Neural cell (in vitro differentiated cells): ENCODE measurements around the gene DIS3L2. TPM values are rescaled to one million over a fixed set of nuclear protein-coding genes. Genes with fewer than 3 reads are reported as not detected.

Source experiments
- H2AFZ ChIP-seq: fragments of 200-600, 300-800 bp; sonication (generic), shearing (Covaris generic); 2 replicates; pipeline ENCODE4 v1.6.0; 2014; ENCODE audit warnings: low read depth, mild to moderate bottlenecking, antibody characterized with exemption, low read length, moderate library complexity
- H3F3A ChIP-seq: fragments of 200-600 bp; shearing (Covaris generic); 2 replicates; pipeline ENCODE4 v1.6.1; 2016; ENCODE audit warnings: mild to moderate bottlenecking, moderate library complexity, mixed read lengths, antibody characterized with exemption, low read length; ENCODE audit not compliant: insufficient read depth, poor library complexity, severe bottlenecking
- H3K27ac ChIP-seq: fragments of 200-600, 300-800 bp; sonication (generic), shearing (Covaris generic); 2 replicates; pipeline ENCODE4 v1.5.1; 2014; ENCODE audit warnings: mild to moderate bottlenecking, low read length, moderate library complexity
- H3K27me3 ChIP-seq: fragments of 300-800, 200-600 bp; sonication (generic), shearing (Covaris generic); 2 replicates; pipeline ENCODE4 v1.6.0; 2014; ENCODE audit warnings: mild to moderate bottlenecking, low read depth, low read length, moderate library complexity; ENCODE audit not compliant: insufficient read depth
- H3K36me3 ChIP-seq: fragments of 300-800, 200-600 bp; sonication (generic), shearing (Covaris generic); 2 replicates; pipeline ENCODE4 v1.5.1; 2014; ENCODE audit warnings: mild to moderate bottlenecking, antibody characterized with exemption, low read length, moderate library complexity; ENCODE audit not compliant: insufficient read depth
- H3K4me2 ChIP-seq: fragments of 300-800, 200-600 bp; sonication (generic), shearing (Covaris generic); 2 replicates; pipeline ENCODE4 v1.6.0; 2014; ENCODE audit warnings: mild to moderate bottlenecking, low read length
- H3K4me3 ChIP-seq: fragments of 300-800, 200-600 bp; sonication (generic), shearing (Covaris generic); 2 replicates; pipeline ENCODE4 v1.5.1; 2014; ENCODE audit warnings: mild to moderate bottlenecking, low read length, moderate library complexity
- H3K79me2 ChIP-seq: fragments of 200-600 bp; shearing (Covaris generic); replicated peaks from 2 replicates; pipeline ENCODE4 v1.6.0; 2014; ENCODE audit warnings: mild to moderate bottlenecking, low read length, moderate library complexity; ENCODE audit not compliant: insufficient read depth
- H3K9ac ChIP-seq: fragments of 300-800, 200-600 bp; sonication (generic), shearing (Covaris generic); 2 replicates; pipeline ENCODE4 v1.6.1; 2016; ENCODE audit warnings: mild to moderate bottlenecking, low read length, mixed read lengths
- H3K9me2 ChIP-seq: fragments of 200-600 bp; shearing (Covaris generic); 2 replicates; pipeline ENCODE4 v1.6.1; 2016; ENCODE audit warnings: mild to moderate bottlenecking, low read length, mixed read lengths; ENCODE audit not compliant: insufficient read depth
- H3K9me3 ChIP-seq: fragments of 200-600, 300-800 bp; sonication (generic), shearing (Covaris generic); 2 replicates; pipeline ENCODE4 v1.6.1; 2016; ENCODE audit warnings: mild to moderate bottlenecking, mixed run types, low read length, moderate library complexity, mixed read lengths
- H4K20me1 ChIP-seq: fragments of 200-600 bp; shearing (Covaris generic); 2 replicates; pipeline ENCODE4 v1.6.1; 2016; ENCODE audit warnings: mild to moderate bottlenecking, mixed run types; ENCODE audit not compliant: insufficient read depth
- CTCF ChIP-seq: fragments of 450-650 bp; IDR thresholded peaks from 2 replicates; pipeline ENCODE4 v1.5.1; 2014; ENCODE audit warnings: antibody characterized with exemption, mild to moderate bottlenecking, moderate library complexity; ENCODE audit not compliant: poor library complexity, severe bottlenecking
- EP300 ChIP-seq: fragments of 450-650 bp; conservative IDR thresholded peaks from 2 replicates; pipeline ENCODE4 v1.6.1; 2014; ENCODE audit warnings: antibody characterized with exemption, mild to moderate bottlenecking, moderate library complexity; ENCODE audit not compliant: poor library complexity, severe bottlenecking
- EZH2 ChIP-seq: fragments of 200-600, 300-800 bp; shearing (Covaris generic), sonication (generic); IDR thresholded peaks from 2 replicates; pipeline ENCODE4 v1.6.1; 2014; ENCODE audit warnings: antibody characterized with exemption, low read length, borderline replicate concordance, mild to moderate bottlenecking; ENCODE audit not compliant: insufficient read depth, poor library complexity, severe bottlenecking
- MXI1 ChIP-seq: fragments of 450-650 bp; conservative IDR thresholded peaks from 2 replicates; pipeline ENCODE4 v1.6.1; 2014; ENCODE audit warnings: antibody characterized with exemption, mild to moderate bottlenecking; ENCODE audit not compliant: poor library complexity, severe bottlenecking
- POLR2AphosphoS5 ChIP-seq: IDR thresholded peaks from 2 replicates; pipeline ENCODE4 v1.6.1; 2012
- RAD21 ChIP-seq: fragments of 450-650 bp; conservative IDR thresholded peaks from 2 replicates; pipeline ENCODE4 v1.6.1; 2014; ENCODE audit warnings: antibody characterized with exemption, mild to moderate bottlenecking, moderate library complexity
- SMC3 ChIP-seq: fragments of 450-650 bp; conservative IDR thresholded peaks from 2 replicates; pipeline ENCODE4 v1.6.1; 2014; ENCODE audit warnings: antibody characterized with exemption, mild to moderate bottlenecking, moderate library complexity; ENCODE audit not compliant: poor library complexity
- TAF1 ChIP-seq: IDR thresholded peaks from 2 replicates; pipeline ENCODE4 v1.6.1; 2012; ENCODE audit warnings: low read depth
- polyA plus RNA-seq: library from polyadenylated mRNA; depleted of rRNA; stranded (reverse); fragments of >200 nt; gene quantifications from 2 replicates; pipeline ENCODE4 v1.2.3, GENCODE V29; 2014
- TF ChIP-seq, protein P1 (sequence below): IDR thresholded peaks from 2 replicates; pipeline ENCODE4 v1.6.1; 2012; ENCODE audit warnings: borderline replicate concordance

DIS3L2 gene
- polyA plus RNA-seq, 1 donor from 2014 or later = 20.0 TPM

DNA sequence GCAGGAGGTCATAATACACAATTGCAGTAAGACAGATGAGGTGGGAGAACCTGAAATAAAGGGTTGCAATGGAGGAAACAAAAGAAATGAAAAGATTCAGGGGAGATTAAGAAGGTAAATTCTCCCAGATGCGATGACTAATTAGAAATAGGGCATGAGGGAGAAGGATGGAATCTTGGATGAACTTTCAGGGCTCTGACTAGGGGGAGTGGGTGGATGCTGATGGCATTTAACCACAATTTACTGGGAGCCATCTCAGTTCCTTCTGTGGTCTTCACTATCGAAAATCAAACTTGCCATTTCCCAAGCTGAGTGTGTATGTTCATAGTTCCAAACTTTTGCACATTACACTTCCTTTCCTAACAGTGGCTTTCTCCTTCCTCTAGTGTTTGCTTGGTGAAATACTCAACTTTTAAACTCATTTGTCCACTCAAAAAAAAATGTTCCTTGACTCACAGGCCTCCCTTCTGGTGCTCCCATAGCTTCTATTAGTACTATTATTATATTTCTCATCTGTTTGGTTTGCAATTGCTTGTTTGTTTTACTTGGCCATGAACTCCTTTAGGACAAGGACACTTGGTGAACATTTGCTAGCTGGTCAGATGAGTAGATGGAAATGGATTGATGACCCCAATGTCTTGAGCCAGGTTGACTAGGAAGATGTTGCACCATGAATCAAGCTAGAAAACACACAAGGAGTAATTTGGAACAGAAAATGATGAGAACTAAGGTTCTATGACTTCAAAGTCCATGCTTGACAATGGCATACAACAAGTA is 178.5 kb downstream of the DIS3L2 start:
- no peaks in the 10 kb centered on the region for H3K9me2 ChIP-seq
- no peaks in the 10 kb centered on the region for H3F3A ChIP-seq
- H3K4me2 ChIP-seq = no peak overlapping the region
- H3K27me3 ChIP-seq = no peaks in the 10 kb centered on the region
- no peaks in the 10 kb centered on the region for H3K79me2 ChIP-seq
- H2AFZ ChIP-seq = no peak overlapping the region
- no peaks in the 10 kb centered on the region for H4K20me1 ChIP-seq
- no peak overlapping the region for H3K27ac ChIP-seq
- no peak overlapping the region for H3K4me3 ChIP-seq
- no peaks in the 10 kb centered on the region for H3K36me3 ChIP-seq
- TF ChIP-seq CTCF (no peak), SMC3 (no peak), POLR2AphosphoS5 (no peak)
- H3K9me3 ChIP-seq = no peaks in the 10 kb centered on the region
- no peak overlapping the region for H3K9ac ChIP-seq

- Histone ChIP-seq H3K9me3 (no peaks in the 10 kb centered on the region), H3F3A (no peaks in the 10 kb centered on the region), H2AFZ (no peak overlapping the region), H3K36me3 (no peaks in the 10 kb centered on the region), H3K27me3 (no peaks in the 10 kb centered on the region), H3K9ac (no peak overlapping the region), H3K9me2 (no peaks in the 10 kb centered on the region), H3K79me2 (no peaks in the 10 kb centered on the region), H4K20me1 (no peaks in the 10 kb centered on the region), H3K27ac (no peak overlapping the region), H3K4me2 (no peak overlapping the region), H3K4me3 (no peak overlapping the region)
- TF ChIP-seq SMC3 (no peak), EZH2 (no peak), MXI1 (no peak), TAF1 (no peak), CTCF (no peak), EP300 (no peak), POLR2AphosphoS5 (no peak), RAD21 (no peak)
- TF ChIP-seq, protein P1, sequence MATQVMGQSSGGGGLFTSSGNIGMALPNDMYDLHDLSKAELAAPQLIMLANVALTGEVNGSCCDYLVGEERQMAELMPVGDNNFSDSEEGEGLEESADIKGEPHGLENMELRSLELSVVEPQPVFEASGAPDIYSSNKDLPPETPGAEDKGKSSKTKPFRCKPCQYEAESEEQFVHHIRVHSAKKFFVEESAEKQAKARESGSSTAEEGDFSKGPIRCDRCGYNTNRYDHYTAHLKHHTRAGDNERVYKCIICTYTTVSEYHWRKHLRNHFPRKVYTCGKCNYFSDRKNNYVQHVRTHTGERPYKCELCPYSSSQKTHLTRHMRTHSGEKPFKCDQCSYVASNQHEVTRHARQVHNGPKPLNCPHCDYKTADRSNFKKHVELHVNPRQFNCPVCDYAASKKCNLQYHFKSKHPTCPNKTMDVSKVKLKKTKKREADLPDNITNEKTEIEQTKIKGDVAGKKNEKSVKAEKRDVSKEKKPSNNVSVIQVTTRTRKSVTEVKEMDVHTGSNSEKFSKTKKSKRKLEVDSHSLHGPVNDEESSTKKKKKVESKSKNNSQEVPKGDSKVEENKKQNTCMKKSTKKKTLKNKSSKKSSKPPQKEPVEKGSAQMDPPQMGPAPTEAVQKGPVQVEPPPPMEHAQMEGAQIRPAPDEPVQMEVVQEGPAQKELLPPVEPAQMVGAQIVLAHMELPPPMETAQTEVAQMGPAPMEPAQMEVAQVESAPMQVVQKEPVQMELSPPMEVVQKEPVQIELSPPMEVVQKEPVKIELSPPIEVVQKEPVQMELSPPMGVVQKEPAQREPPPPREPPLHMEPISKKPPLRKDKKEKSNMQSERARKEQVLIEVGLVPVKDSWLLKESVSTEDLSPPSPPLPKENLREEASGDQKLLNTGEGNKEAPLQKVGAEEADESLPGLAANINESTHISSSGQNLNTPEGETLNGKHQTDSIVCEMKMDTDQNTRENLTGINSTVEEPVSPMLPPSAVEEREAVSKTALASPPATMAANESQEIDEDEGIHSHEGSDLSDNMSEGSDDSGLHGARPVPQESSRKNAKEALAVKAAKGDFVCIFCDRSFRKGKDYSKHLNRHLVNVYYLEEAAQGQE = no peak
These were observed 180.1 kb downstream of the DIS3L2 start for GRCh38 chr2:232141591-232141990.
